Body of pancreas (tissue), 4 donors: ENCODE results near the gene PTPRM. TPM values are rescaled to one million over a fixed set of nuclear protein-coding genes. Genes with fewer than 3 reads are reported as not detected.
A peak's percentile ranks its signal among the peaks of the same experiment; 100 is the strongest.

ENCODE experiments used
- ATAC-seq: fragments of 150-250 bp; one replicate; pipeline ENCODE4 v1.9.1; 2016
- DNase-seq, 4 donors: peaks; one replicate each; pipeline ENCODE4 v3.0.0-alpha.2; 2019
- H3K27ac ChIP-seq, 4 donors: fragments of 200-600 bp; sonication (generic); 1 replicate in 3 of 4; 2 replicates in 1 of 4; pipeline versions ENCODE4 v1.5.1 to v1.6.1; 2016 to 2019; ENCODE audit warnings: mild to moderate bottlenecking in 1 of 4, mixed read lengths in 1 of 4, moderate library complexity in 1 of 4
- H3K27me3 ChIP-seq, 2 donors: fragments of 200-600 bp; sonication (generic); one replicate each; pipeline ENCODE4 v1.6.0; 2016; ENCODE audit warnings: mild to moderate bottlenecking in 1 of 2
- H3K36me3 ChIP-seq, 2 donors: fragments of 200-600 bp; sonication (generic); replicated peaks in 1 of 2; 2 replicates each; pipeline ENCODE4 v1.5.1; 2016; ENCODE audit warnings: low read depth in 2 of 2; ENCODE audit not compliant: insufficient read depth in 1 of 2
- H3K4me1 ChIP-seq: fragments of 200-600 bp; sonication (generic); one replicate; pipeline ENCODE4 v1.6.0; 2016
- H3K4me3 ChIP-seq, 2 donors: fragments of 200-600 bp; sonication (generic); 1 replicate in 1 of 2; 2 replicates in 1 of 2; pipeline ENCODE4 v1.5.1; 2016 to 2019
- H3K9me3 ChIP-seq, 3 donors: fragments of 200-600 bp; sonication (generic); 1 replicate in 2 of 3; 2 replicates in 1 of 3; pipeline ENCODE4 v1.5.1; 2016
- CTCF ChIP-seq, 7 experiments: fragments of 450-650 bp in 4 of 7; fragments of 200-600 bp in 3 of 7; sonication (generic) in 3 of 7; IDR thresholded peaks; one replicate each; pipeline ENCODE4 v1.5.1; 2016 to 2019; ENCODE audit warnings: antibody characterized with exemption in 7 of 7
- POLR2A ChIP-seq, 3 donors: fragments of 450-650 bp; IDR thresholded peaks; one replicate each; pipeline ENCODE4 v1.6.1; 2016; ENCODE audit warnings: antibody characterized with exemption in 3 of 3, mild to moderate bottlenecking in 2 of 3
- WGBS, 2 donors: methylation state at CpG; one replicate each; pipeline ENCODE4 v1.1.5; 2017; 5-methylcytosine and 5-hydroxymethylcytosine counted together
- intact Hi-C: fragments of 100-400 bp; cut with DNase I; formaldehyde crosslinking; loops from one replicate; pipeline ENCODE4 v1.15.1; 2023
- total RNA-seq, 2 donors: library from RNA; depleted of rRNA; stranded (reverse); fragments of >200 nt; gene quantifications; one replicate each; pipeline ENCODE4 v1.1.0, GENCODE V29; 2016

The PTPRM gene
- 10 to 100 TPM; 38.2 to 48.0 TPM for total RNA-seq

DNA sequence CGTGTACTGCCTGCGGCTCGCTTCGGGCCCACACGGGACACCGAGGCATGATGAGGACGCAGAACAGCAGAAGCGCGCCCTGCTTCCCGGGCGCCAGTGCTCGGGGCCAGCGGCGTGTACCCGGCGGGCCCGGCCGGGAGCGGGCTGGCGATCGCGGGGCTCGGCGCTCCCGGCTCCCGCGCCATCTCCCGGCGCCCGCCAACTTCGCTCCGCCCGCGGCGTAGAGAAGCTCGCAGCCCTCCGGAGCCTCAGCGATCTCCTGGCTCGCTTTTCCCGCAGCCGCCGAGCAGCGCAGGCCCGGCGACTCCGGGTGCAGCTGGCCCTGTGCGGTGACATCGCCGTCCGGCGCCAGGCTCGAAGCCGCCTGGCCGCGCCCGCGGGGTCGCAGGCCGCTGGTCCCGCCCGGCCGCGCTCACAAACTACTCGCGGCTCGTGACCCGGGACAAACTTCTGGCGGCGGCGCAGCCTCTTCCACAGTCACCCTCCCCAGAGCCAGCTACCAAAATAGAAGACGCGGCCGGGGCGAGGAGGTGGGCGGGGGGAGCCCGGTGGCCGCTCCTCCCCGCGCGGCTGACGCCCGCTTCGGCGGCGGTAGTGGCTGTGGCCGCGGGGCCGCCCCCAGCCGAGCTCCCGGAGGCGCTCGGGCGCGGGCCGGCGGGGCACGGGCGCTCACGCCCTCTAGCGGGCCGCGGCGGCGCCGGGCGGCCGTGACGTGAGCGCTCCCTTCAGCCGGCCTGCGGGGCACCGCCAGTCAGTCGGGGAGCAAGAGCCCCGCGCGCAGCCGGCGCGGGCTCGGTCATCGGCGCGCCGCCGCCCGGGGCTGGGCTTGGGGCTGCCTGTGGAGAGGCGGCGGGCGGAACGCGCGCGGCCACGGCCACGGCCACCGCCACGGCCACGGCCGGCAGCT lies at the start of gene PTPRM:
TSS of gene PTPRM (plus strand) at position 750 of the 907 bp plus-strand sequence. CDS start 503 bp downstream, outside the sequence.
- TF ChIP-seq POLR2A (IDR thresholded peaks at IDR 0.05) (peak; percentile 73 to 85 (median 75)), CTCF (IDR thresholded peaks at IDR 0.05) (peak in 4 of 7 experiments; percentile 71 to 99 (median 88))
- H3K4me3 ChIP-seq = peak within 1 kb of the TSS; percentile 73 to 83
- DNase-seq (peak; percentile 83 to 88 (median 86)), ATAC-seq (peak; percentile 87)
- no peaks in the 10 kb centered on the region for H3K27me3 ChIP-seq
- intact Hi-C loops = no loop called here
- H3K9me3 ChIP-seq = no peaks in the 10 kb centered on the region
- H3K27ac ChIP-seq = peak within 1 kb of the TSS; percentile 96 to 98 (median 96)
- WGBS, 2 donors = 0% methylated on average over 14 to 107 of the region's 139 CpGs
- peaks cover 18% of the 10 kb centered on the region for H3K4me1 ChIP-seq
- H3K36me3 ChIP-seq = no peaks in the 10 kb centered on the region

DNA sequence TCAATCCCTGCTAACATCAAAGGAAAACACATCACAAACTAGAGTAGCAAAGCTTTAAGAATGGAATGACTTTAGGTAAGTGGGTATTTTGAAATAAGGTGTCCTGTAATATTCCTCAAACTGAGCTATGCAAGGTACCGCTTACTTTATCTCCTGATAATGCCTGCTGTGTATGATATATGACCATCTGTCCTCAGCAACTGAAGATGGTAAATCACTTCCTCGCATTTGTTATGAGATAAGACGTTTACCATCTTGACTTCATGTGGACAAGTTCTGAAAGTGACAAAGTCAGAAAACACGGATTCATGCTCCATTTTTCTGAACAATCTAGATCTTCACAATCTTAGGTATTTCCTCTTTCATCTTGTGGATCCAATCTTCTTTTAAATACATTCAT lies 49.3 kb upstream of the PTPRM start:
- intact Hi-C loops = no loop called here
- ATAC-seq = no peak
- no peak for DNase-seq
- H3K27ac ChIP-seq = no peak overlapping the region
- TF ChIP-seq POLR2A (IDR thresholded peaks at IDR 0.05) (no peak), CTCF (IDR thresholded peaks at IDR 0.05) (no peak)
- no peaks in the 10 kb centered on the region for H3K27me3 ChIP-seq
- 64 to 78% methylated on average over 4 of the region's 4 CpGs for WGBS, 2 donors
- H3K4me1 ChIP-seq = no peaks in the 10 kb centered on the region
- no peak overlapping the region for H3K4me3 ChIP-seq
- no peaks in the 10 kb centered on the region for H3K9me3 ChIP-seq
- H3K36me3 ChIP-seq = no peaks in the 10 kb centered on the region

- no peak overlapping the region for H3K4me3 ChIP-seq
- intact Hi-C loops = no loop called here
- TF ChIP-seq POLR2A (IDR thresholded peaks at IDR 0.05) (no peak), CTCF (IDR thresholded peaks at IDR 0.05) (no peak)
- WGBS, 2 donors = 64 to 69% methylated on average over 6 of the region's 6 CpGs
- ATAC-seq = no peak
- no peaks in the 10 kb centered on the region for H3K4me1 ChIP-seq
- H3K36me3 ChIP-seq = no peaks in the 10 kb centered on the region
- no peak overlapping the region for H3K27ac ChIP-seq
- H3K9me3 ChIP-seq = no peaks in the 10 kb centered on the region
- no peak for DNase-seq
- H3K27me3 ChIP-seq = no peaks in the 10 kb centered on the region
Observed at GRCh38 chr18:7520200-7520785, 46.8 kb upstream of the PTPRM start.

- DNase-seq (no peak), ATAC-seq (no peak)
- Histone ChIP-seq H3K27ac (no peak overlapping the region), H3K27me3 (no peaks in the 10 kb centered on the region), H3K36me3 (no peaks in the 10 kb centered on the region), H3K4me1 (no peaks in the 10 kb centered on the region), H3K9me3 (no peaks in the 10 kb centered on the region), H3K4me3 (no peak overlapping the region)
- 73 to 77% methylated on average over 8 of the region's 8 CpGs for WGBS, 2 donors
- TF ChIP-seq CTCF (IDR thresholded peaks at IDR 0.05) (no peak), POLR2A (IDR thresholded peaks at IDR 0.05) (no peak)
- intact Hi-C loops = no loop called here
Observed at GRCh38 chr18:7521226-7521856, 45.8 kb upstream of the PTPRM start.
